ENCODE measurements around the gene PLXNA2.

The PLXNA2 gene

GRCh38 chr1:208136459-208137182 is 107.6 kb downstream of the PLXNA2 start:
- no peak for DNase-seq (ENCODE audit: low read depth)

- no peak for DNase-seq (ENCODE audit: low read depth)
These were observed 108.8 kb downstream of the PLXNA2 start for GRCh38 chr1:208135354-208135753.

- no peak for DNase-seq (ENCODE audit: low read depth)
These were observed 109.7 kb downstream of the PLXNA2 start for GRCh38 chr1:208134491-208134890.

GRCh38 chr1:208133355-208133754 is 110.8 kb downstream of the PLXNA2 start:
- DNase-seq (ENCODE audit: low read depth) = no peak

GRCh38 chr1:208132287-208132882 is 111.8 kb downstream of the PLXNA2 start:
- DNase-seq (ENCODE audit: low read depth) = peak; percentile 33

- no peak for DNase-seq (ENCODE audit: low read depth)
These were observed 112.4 kb downstream of the PLXNA2 start for GRCh38 chr1:208131621-208132286.

- DNase-seq (ENCODE audit: low read depth) = no peak
These were observed 114.7 kb downstream of the PLXNA2 start for GRCh38 chr1:208129487-208129886.

- no peak for DNase-seq (ENCODE audit: low read depth)
These were observed 115.1 kb downstream of the PLXNA2 start for GRCh38 chr1:208129060-208129459.

- no peak for DNase-seq (ENCODE audit: low read depth)
These were observed 116.2 kb downstream of the PLXNA2 start for GRCh38 chr1:208127792-208128529.

- DNase-seq (ENCODE audit: low read depth) = no peak
These were observed 116.9 kb downstream of the PLXNA2 start for GRCh38 chr1:208127284-208127683.

GRCh38 chr1:208126108-208126507 is 118.1 kb downstream of the PLXNA2 start:
- DNase-seq (ENCODE audit: low read depth) = no peak

GRCh38 chr1:208122612-208123358 is 121.4 kb downstream of the PLXNA2 start:
- DNase-seq (ENCODE audit: low read depth) = no peak

GRCh38 chr1:208121813-208122364 is 122.3 kb downstream of the PLXNA2 start:
- DNase-seq (ENCODE audit: low read depth) = no peak

- no peak for DNase-seq (ENCODE audit: low read depth)
These were observed 123.8 kb downstream of the PLXNA2 start for GRCh38 chr1:208120431-208120790.

GRCh38 chr1:208118841-208119606 is 125.2 kb downstream of the PLXNA2 start:
- DNase-seq (ENCODE audit: low read depth) = no peak

GRCh38 chr1:208118306-208118705 is 125.9 kb downstream of the PLXNA2 start:
- no peak for DNase-seq (ENCODE audit: low read depth)

- no peak for DNase-seq (ENCODE audit: low read depth)
These were observed 126.4 kb downstream of the PLXNA2 start for GRCh38 chr1:208117826-208118225.

GRCh38 chr1:208117409-208117808 is 126.8 kb downstream of the PLXNA2 start:
- no peak for DNase-seq (ENCODE audit: low read depth)

GRCh38 chr1:208115924-208116640 is 128.1 kb downstream of the PLXNA2 start:
- no peak for DNase-seq (ENCODE audit: low read depth)

GRCh38 chr1:208113011-208113410 is 131.2 kb downstream of the PLXNA2 start:
- DNase-seq (ENCODE audit: low read depth) = no peak
